AG20443 (cell line): ENCODE data around the gene ELOA.
"Not testable (repeated sequence)": the region's sequence is repeated elsewhere in the genome, so short reads cannot be mapped to it uniquely, and the experiment has no call there.

Source experiments
- DNase-seq: peaks from one replicate; pipeline ENCODE4 v3.0.0; 2012; ENCODE audit warnings: low spot score, mixed read lengths

ELOA gene

DNA sequence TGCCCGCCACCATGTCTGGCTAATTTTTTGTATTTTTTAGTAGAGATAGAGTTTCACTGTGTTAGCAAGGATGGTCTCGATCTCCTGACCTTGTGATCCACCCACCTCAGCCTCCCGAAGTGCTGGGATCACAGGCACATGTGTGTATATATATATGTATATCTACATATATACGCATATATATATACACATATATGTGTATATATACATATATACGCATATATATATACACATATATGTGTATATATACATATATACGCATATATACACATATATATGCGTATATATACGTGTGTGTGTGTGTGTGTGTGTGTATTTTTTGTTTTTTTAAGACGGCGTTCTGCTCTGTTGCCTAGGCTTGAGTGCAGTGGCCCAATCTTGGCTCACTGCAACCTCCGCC, 39.9 kb downstream of the ELOA start:
- DNase-seq: not testable (repeated sequence)

GRCh38 chr1:23784846-23785245, 41.6 kb downstream of the ELOA start:
- DNase-seq: no peak

- no peak for DNase-seq
These were observed 44.4 kb downstream of the ELOA start for GRCh38 chr1:23787701-23788100.

GRCh38 chr1:23788695-23789094, 45.4 kb downstream of the ELOA start:
- DNase-seq: no peak

DNA sequence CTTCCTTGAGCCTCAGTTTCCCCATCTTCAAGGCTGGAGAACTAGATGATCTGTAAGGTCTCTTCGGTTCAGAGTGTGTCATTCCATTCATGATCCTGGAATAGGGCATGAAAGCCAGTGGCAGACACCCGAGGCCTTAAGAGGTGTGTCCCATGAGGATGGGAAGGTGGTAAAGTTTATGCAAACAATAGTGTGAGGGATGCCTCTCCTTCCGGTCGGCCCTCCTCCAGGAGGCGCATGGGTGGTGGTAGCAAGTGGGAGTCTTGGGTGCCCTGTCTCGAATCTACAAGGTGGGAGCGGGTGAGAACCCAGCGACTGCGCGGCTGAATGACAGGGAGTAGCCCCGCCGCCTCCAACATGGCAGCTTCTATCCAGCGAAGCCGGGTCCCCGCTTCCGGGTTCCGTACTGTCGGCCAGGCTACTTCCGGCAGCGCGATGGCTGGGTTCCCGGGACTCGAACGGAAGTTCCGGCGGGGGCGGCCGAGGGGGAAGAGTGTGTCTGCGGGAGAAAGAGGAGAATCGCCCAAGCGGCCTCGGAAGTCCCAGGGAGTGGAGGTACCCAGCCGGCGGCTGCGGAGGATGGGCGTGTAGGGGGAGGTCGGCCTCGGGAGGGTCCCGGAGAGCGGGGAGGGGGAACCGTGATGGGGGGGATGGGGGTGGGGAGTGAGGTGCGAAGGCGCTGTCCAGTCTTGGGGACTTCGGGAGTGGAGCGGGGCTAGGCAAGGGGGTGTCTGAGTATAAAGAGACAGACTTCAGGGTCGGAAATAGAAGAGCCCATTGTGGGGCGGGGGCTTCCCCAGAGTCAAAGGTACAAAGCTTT, 47.6 kb downstream of the ELOA start, which contains the start of gene LYPLA2:
Gene LYPLA2, plus strand, starts transcription at position 450 of the 820 bp plus-strand sequence. CDS start 1,538 bp downstream, outside the sequence.
- DNase-seq: peak; percentile 95

GRCh38 chr1:23791516-23792047, 48.3 kb downstream of the ELOA start:
- peak; percentile 48 for DNase-seq

- no peak for DNase-seq
These were observed 49.1 kb downstream of the ELOA start for GRCh38 chr1:23792151-23792945.

DNA sequence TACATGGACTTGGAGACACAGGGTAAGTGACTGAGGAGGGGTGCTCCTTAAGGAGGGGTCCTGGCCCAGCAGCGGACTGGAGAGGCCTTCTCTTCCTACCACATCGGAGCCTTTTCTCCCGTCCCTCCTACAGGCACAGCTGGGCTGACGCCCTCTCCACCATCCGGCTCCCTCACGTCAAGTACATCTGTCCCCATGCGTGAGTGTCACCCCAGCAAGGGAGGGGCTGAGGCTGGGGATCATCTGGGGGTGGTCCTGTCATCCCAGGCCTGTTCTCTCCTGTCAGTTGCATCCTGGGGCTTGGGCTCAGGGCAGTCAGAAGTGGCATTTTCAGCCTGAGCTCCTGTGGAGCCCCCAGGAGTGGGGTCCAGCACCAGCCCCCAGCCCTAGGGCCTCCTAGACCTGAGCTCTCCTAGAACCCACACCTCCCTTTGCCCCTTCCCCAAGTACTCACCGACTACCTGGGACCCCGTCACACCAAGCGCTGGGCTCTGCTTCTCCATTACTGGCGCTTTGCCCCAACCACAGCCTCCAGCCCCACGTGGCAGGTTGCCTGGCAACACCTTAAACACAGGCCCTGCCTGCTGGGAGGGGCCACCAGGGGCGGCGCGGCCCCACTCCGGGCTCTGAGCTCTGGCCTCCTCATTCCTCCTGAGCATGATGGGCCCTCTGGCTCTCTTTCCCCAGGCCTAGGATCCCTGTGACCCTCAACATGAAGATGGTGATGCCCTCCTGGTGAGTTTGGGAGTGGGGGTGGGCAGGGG, 49.9 kb downstream of the ELOA start:
- DNase-seq: peak; percentile 62

- no peak for DNase-seq
These were observed 50.8 kb downstream of the ELOA start for GRCh38 chr1:23793861-23794731.

DNA sequence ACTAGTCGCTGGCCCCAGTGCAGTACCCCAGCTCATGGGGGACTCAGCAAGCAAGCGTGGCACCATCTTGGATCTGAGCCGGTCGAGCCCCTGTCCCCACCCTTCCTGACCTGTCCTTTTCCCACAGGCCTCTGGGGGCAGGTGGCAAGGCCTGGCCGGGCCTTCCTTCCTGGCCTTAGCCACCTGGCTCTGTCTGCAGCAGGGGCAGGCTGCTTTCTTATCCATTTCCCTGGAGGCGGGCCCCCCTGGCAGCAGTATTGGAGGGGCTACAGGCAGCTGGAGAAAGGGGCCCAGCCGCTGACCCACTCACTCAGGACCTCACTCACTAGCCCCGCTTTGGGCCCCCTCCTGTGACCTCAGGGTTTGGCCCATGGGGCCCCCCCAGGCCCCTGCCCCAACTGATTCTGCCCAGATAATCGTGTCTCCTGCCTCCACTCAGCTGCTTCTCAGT, 51.5 kb downstream of the ELOA start:
- not testable (repeated sequence) for DNase-seq

DNA sequence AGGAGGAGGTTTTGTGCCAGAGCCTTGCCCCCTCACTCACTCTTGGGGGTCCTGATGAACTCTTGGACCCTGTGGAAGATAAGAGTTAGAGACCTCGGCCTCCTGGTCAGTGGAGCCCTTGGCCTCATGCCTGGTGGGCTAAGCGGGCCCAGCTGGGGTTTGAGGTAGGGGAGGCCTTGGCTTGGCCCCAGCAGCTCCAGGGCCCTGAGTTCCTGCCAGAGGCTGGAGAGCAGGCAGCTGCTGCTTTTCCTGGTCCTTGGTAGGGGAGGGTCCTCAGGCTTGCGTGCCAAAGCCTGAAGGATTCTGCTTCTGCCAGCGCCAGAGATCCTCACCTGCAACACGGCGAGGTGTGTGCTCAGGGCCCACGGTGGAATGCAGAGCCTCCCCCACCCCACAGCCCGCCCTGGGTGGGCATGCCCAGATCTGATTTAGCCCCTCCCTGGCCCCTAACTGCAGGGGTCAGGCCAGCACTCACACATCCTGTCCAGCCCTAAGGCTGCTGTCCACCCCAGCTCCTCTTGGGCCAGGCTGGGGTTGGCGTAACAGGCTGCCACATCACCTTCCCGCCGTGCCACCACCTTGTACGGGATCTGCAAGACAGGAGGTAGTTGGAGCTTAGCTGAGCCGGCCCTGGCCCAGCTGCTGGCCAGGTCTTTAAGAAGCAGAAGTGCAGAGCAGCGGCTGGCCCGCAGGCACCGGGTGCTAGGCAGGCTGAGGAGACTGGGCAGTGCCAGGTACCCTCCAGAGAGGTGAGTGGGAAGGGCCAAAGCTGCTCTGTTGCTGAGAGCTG, 52.6 kb downstream of the ELOA start:
- no peak for DNase-seq

DNA sequence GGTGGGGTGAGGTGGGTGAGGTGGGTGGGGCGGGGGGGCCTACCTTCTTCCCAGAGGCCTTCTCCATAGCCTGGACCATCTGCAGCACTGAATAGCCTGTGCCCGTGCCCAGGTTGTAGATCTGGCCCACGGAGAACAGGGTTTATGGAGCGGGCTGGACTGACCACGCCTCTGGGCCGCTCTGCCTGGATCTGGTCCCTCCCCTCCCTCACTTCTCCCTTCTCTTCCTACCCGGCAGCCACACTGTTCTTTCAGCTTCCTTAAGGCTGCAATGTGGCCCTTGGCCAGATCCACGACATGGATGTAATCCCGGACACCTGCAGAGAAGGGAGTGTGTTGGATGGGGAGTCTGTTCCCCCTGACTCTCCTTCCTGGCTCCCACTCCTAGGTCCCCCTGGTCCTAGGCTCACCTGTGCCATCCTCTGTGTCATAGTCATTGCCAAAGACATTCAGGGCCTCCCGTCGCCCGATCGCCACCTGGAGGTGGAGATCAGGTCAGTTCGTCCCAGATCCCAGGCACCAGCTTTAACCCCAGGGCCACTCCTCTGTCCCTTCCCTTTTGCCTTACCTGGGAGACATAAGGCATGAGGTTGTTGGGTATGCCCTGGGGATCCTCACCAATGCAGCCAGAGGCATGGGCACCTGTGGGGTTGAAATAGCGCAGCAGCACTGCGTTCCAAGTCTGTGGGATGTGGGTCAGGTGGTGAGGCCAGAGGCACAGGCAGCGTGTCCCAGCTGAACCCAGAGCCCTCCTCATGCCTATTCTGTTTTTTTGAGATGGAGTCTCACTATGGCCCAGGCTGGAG, 53.4 kb downstream of the ELOA start:
- DNase-seq: no peak

DNA sequence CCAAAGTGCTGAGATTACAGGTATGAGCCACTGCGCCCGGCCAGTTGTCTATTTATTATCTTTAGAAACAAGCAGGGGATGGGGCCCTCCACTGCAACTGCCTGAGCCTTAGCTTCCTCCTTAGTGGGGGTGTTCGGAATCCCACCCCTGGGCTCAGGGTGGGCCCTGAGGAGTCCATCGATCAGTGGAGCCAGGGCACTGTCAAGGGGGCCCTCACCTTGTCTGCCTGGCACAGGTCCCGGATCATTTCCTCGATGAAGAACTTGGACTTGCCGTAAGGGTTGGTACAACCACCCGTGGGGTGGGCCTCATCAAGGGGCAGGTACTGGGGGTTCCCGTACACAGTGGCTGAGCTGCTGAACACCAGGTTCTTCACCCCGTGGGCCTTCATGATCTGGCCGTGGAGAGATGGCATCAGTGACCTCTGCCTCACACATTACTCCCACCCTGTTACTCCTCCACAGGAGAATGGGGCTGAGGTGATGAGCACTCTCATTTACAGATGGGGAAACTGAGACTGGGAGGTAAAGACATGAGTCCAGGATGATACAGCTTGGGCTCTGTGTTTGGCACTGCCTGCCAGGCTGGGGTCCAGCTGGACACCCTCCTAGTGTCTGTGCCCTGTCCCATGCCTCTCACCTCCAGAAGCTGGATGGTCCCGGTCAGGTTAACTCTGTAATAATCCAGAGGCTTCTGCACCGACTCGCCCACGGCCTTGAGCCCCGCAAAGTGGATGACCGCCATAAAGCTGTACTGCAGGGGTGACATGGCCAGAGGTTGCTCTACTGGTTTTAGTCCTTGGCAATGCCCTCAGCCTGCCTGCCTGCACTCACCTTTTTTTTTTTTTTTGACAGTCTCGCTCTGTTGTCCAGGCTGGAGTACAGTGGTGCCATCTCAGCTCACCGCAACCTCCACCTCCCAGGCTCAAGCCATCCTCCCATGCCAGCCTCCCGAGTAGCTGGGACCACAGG, 54.5 kb downstream of the ELOA start:
- no peak for DNase-seq

GRCh38 chr1:23798662-23799142, 55.4 kb downstream of the ELOA start:
- DNase-seq: no peak

DNA sequence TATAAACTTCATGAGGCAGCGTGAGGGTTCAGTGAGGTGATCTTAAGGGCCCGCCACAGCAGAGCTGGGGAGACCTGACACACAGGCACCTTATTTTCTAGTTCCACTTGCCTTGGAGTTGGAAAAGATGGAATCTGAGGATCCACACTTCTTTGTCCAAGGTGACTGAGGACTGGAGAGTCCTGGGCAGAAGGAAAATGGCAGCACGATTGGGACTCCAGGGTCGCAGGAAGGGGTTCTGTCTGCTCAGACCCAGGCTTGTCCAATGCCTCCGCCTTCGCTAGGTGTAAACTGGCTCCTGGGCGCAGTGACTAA, 55.9 kb downstream of the ELOA start:
- no peak for DNase-seq

DNA sequence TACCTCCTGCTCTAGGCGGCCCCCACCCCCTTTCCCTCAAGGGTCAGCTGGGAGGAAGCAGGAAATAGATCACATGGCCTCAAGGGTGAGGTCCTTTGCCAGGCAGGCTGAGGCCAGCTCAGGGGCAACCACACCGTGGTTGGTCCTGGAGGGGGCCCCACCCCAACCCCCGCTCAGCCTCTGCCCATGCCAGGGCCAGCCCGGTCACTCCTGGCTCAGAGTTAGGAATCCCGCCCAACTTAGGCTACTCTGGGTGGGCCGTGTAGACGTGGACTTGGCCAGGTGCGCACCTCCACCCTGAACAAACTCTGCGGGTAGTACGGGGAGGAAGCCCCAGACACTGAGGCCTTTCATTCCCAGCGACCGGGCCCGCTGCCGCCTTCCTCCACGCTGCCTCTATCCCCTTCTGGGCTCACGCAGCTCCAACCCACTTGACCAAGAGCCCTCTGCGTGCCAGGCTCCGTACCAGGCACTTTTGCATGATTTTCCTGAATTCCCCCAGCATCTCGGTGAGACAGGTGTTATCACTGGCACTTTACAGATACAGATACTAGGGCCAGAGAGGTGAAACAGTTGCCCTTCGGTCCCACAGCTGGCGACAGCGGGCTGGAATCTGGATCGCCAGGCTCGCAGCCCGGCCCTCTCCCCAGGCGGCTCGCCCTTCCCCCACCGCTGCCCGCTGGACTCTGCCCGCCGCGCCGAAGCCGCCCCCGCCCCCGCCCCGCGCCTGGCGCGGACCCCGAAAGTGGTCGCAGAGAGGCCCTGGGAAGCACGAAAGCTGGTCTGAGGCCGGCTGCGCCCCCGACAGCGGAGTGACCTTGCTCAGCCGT, 56.5 kb downstream of the ELOA start:
- peak; percentile 66 for DNase-seq
